GM19438 (cell line): Measurements from ENCODE around the gene CELA2A.
"Not testable (repeated sequence)": the region's sequence is repeated elsewhere in the genome, so short reads cannot be mapped to it uniquely, and the experiment has no call there.

ENCODE experiments used
- ATAC-seq: cut with Tn5 transposase; IDR thresholded peaks from one replicate; pipeline ENCODE4 v1.9.1; 2021; ENCODE audit warnings: low read depth; ENCODE audit not compliant: unreplicated experiment

CELA2A gene

GRCh38 chr1:15489052-15489736 is 32.7 kb downstream of the CELA2A start:
- no peak for ATAC-seq

- not testable (repeated sequence) for ATAC-seq
Measured at GRCh38 chr1:15491010-15491409, 34.5 kb downstream of the CELA2A start.

- ATAC-seq: no peak
Measured at GRCh38 chr1:15492596-15492995, 36.1 kb downstream of the CELA2A start.

- ATAC-seq: no peak
Measured at GRCh38 chr1:15493869-15494390, 37.4 kb downstream of the CELA2A start.

GRCh38 chr1:15500184-15501178 is 43.9 kb downstream of the CELA2A start:
- ATAC-seq: no peak

GRCh38 chr1:15501208-15502032 is 44.9 kb downstream of the CELA2A start:
- no peak for ATAC-seq

- no peak for ATAC-seq
Measured at GRCh38 chr1:15504436-15504835, 47.9 kb downstream of the CELA2A start.

- no peak for ATAC-seq
Measured at GRCh38 chr1:15506831-15507230, 50.3 kb downstream of the CELA2A start.

GRCh38 chr1:15507278-15507677 is 50.7 kb downstream of the CELA2A start:
- no peak for ATAC-seq

GRCh38 chr1:15508700-15509487 is 52.4 kb downstream of the CELA2A start:
- ATAC-seq: no peak

- no peak for ATAC-seq
Measured at GRCh38 chr1:15509586-15509985, 53.1 kb downstream of the CELA2A start.

GRCh38 chr1:15510611-15511405 is 54.3 kb downstream of the CELA2A start:
- no peak for ATAC-seq

GRCh38 chr1:15513192-15513591 is 56.7 kb downstream of the CELA2A start:
- no peak for ATAC-seq

- ATAC-seq: no peak
Measured at GRCh38 chr1:15513919-15514318, 57.4 kb downstream of the CELA2A start.

GRCh38 chr1:15514557-15514956 is 58.0 kb downstream of the CELA2A start:
- not testable (repeated sequence) for ATAC-seq

GRCh38 chr1:15515022-15515663 is 58.6 kb downstream of the CELA2A start:
- ATAC-seq: no peak

GRCh38 chr1:15519625-15520024 is 63.1 kb downstream of the CELA2A start:
- ATAC-seq: no peak

GRCh38 chr1:15521206-15521906 is 64.8 kb downstream of the CELA2A start:
- not testable (repeated sequence) for ATAC-seq
